Central memory CD8-positive, alpha-beta T cell (primary cell): ENCODE results near the gene PCDHA5.
"Not testable (repeated sequence)": the region's sequence is repeated elsewhere in the genome, so short reads cannot be mapped to it uniquely, and the experiment has no call there.

Source experiments
- ATAC-seq: fragments of 150-1000 bp; cut with Tn5 transposase; replicated peaks from 2 replicates; pipeline ENCODE4 v1.10.0; 2022; ENCODE audit warnings: mild to moderate bottlenecking, moderate FRiP score, moderate number of reproducible peaks; ENCODE audit not compliant: poor library complexity, severe bottlenecking; ENCODE audit errors: extremely low read depth
- DNase-seq, 2 donors: peaks; one replicate each; pipeline ENCODE4 v3.0.0; 2021; ENCODE audit warnings: low spot score in 2 of 2
- H3K27ac Mint-ChIP-seq: one replicate; pipeline ENCODE4 v1.8.0; 2022; ENCODE audit warnings: low read depth, mild to moderate bottlenecking, moderate library complexity, mixed read lengths
- H3K27me3 Mint-ChIP-seq: one replicate; pipeline ENCODE4 v1.8.0; 2022; ENCODE audit warnings: mixed read lengths
- H3K36me3 Mint-ChIP-seq: one replicate; pipeline ENCODE4 v1.8.0; 2022; ENCODE audit warnings: mild to moderate bottlenecking, moderate library complexity, mixed read lengths; ENCODE audit not compliant: insufficient read depth
- H3K4me1 Mint-ChIP-seq: one replicate; pipeline ENCODE4 v1.8.0; 2022; ENCODE audit warnings: mixed read lengths
- H3K4me3 Mint-ChIP-seq: one replicate; pipeline ENCODE4 v1.8.0; 2022; ENCODE audit warnings: mild to moderate bottlenecking, moderate library complexity, mixed read lengths
- H3K9me3 Mint-ChIP-seq: one replicate; pipeline ENCODE4 v1.8.0; 2022; ENCODE audit warnings: mixed read lengths

PCDHA5 gene

DNA sequence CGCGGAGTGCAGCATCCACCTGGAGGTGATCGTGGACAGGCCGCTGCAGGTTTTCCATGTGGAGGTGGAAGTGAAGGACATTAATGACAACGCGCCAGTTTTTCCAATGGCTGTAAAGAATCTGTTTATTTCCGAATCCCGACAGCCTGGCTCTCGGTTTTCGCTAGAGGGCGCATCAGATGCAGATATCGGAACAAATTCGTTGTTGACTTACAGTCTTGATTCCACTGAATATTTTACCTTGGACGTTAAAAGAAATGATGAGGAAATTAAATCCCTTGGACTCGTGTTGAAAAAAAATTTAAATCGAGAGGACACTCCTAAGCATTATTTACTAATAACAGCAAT lies 19.9 kb upstream of the PCDHA5 start:
- H3K9me3 Mint-ChIP-seq, result no peaks in the 10 kb centered on the region
- H3K4me3 Mint-ChIP-seq, result no peak overlapping the region
- ATAC-seq (no peak), DNase-seq (no peak)
- no peaks in the 10 kb centered on the region for H3K36me3 Mint-ChIP-seq
- no peak overlapping the region for H3K27ac Mint-ChIP-seq
- H3K27me3 Mint-ChIP-seq, result peaks cover 31% of the 10 kb centered on the region
- no peaks in the 10 kb centered on the region for H3K4me1 Mint-ChIP-seq

DNA sequence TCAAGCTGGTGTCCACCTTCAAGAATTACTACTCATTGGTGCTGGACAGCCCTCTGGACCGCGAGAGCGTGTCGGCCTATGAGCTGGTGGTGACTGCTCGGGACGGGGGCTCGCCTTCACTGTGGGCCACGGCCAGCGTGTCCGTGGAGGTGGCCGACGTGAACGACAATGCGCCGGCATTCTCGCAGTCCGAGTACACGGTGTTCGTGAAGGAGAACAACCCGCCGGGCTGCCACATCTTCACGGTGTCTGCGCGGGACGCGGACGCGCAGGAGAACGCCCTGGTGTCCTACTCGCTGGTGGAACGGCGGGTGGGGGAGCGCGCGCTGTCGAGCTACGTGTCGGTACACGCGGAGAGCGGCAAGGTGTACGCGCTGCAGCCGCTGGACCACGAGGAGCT lies 19.0 kb upstream of the PCDHA5 start:
- not testable (repeated sequence) for DNase-seq, H3K4me1 Mint-ChIP-seq, H3K4me3 Mint-ChIP-seq, H3K9me3 Mint-ChIP-seq, ATAC-seq, H3K36me3 Mint-ChIP-seq, H3K27ac Mint-ChIP-seq
- peaks cover 35% of the 10 kb centered on the region for H3K27me3 Mint-ChIP-seq

DNA sequence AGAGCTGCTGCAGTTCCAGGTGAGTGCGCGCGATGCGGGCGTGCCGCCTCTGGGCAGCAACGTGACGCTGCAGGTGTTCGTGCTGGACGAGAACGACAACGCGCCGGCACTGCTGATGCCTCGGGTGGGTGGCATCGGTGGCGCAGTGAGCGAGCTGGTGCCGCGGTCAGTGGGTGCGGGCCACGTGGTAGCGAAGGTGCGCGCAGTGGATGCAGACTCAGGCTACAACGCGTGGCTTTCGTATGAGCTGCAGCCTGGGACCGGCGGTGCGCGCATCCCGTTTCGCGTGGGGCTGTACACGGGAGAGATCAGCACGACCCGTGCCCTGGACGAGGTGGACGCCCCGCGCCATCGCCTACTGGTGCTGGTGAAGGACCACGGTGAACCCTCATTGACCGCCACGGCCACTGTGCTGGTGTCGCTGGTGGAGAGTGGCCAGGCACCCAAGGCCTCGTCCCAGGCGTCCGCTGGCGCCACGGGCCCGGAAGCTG lies 18.6 kb upstream of the PCDHA5 start:
- H3K4me3 Mint-ChIP-seq, result no peak overlapping the region
- peaks cover 35% of the 10 kb centered on the region for H3K27me3 Mint-ChIP-seq
- H3K9me3 Mint-ChIP-seq, result no peaks in the 10 kb centered on the region
- H3K36me3 Mint-ChIP-seq, result no peaks in the 10 kb centered on the region
- H3K27ac Mint-ChIP-seq, result no peak overlapping the region
- DNase-seq (no peak), ATAC-seq (no peak)
- no peaks in the 10 kb centered on the region for H3K4me1 Mint-ChIP-seq

DNA sequence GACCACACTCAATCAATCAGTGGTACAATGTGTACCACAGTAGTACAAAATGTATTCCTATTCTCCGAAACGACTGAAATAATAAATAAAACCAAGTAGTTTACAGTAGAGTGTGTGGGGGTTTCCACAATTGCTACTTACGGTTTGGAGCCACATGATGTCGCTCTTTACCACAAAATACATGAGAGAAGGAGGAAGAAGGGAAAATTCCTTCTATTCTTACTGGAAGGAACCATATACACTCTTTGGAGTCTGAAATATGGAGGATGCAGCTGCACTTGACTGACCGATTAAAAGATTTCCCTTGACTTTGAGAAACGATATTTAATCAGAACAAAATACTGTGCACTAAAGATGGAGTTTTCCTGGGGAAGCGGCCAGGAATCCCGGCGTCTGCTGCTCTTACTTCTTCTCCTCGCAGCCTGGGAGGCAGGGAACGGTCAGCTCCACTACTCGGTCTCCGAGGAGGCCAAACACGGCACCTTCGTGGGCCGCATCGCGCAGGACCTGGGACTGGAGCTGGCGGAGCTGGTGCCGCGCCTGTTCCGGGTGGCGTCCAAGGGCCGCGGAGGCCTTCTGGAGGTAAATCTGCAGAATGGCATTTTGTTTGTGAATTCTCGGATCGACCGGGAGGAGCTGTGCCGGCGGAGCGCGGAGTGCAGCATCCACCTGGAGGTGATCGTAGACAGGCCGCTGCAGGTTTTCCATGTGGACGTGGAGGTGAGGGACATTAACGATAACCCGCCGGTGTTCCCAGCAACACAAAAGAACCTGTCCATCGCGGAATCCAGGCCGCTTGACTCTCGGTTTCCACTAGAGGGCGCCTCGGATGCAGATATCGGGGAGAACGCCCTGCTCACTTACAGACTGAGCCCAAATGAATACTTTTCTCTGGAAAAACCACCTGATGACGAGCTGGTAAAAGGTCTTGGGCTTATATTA lies 14.3 kb upstream of the PCDHA5 start, which contains the start of gene PCDHA4:
Gene PCDHA4 (plus strand): TSS at position 235 of the 942 bp plus-strand sequence.
- Mint-ChIP-seq H3K36me3 (no peaks in the 10 kb centered on the region), H3K4me3 (no peak within 1 kb of the TSS), H3K4me1 (no peaks in the 10 kb centered on the region), H3K27me3 (peaks cover 34% of the 10 kb centered on the region), H3K9me3 (no peaks in the 10 kb centered on the region), H3K27ac (no peak within 1 kb of the TSS)
- DNase-seq (no peak), ATAC-seq (no peak)

DNA sequence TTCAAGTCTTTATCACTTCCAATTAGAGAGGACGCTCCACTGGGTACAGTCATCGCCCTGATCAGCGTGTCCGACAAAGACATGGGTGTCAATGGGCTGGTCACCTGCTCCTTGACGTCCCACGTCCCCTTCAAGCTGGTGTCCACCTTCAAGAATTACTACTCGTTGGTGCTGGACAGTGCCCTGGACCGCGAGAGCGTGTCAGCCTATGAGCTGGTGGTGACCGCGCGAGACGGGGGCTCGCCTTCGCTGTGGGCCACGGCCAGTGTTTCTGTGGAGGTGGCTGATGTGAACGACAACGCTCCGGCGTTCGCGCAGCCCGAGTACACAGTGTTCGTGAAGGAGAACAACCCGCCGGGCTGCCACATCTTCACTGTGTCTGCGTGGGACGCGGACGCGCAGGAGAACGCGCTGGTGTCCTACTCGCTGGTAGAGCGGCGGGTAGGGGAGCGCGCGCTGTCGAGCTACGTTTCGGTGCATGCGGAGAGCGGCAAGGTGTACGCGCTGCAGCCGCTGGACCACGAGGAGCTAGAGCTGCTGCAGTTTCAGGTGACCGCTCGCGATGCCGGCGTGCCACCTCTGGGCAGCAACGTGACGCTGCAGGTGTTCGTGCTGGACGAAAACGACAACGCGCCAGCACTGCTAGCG lies 13.0 kb upstream of the PCDHA5 start:
- peaks cover 34% of the 10 kb centered on the region for H3K27me3 Mint-ChIP-seq
- not testable (repeated sequence) for ATAC-seq

DNA sequence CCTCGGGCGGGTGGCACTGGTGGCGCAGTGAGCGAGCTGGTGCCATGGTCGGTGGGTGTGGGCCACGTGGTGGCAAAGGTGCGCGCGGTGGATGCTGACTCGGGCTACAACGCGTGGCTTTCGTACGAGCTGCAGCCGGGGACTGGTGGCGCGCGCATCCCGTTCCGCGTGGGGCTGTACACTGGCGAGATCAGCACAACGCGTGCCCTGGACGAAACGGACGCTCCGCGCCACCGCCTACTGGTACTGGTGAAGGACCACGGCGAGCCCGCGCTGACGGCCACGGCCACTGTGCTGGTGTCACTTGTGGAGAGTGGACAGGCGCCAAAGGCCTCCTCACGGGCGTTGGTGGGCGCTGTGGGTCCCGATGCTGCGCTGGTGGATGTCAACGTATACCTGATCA lies 12.5 kb upstream of the PCDHA5 start:
- no peaks in the 10 kb centered on the region for H3K9me3 Mint-ChIP-seq
- H3K36me3 Mint-ChIP-seq, result no peaks in the 10 kb centered on the region
- DNase-seq, result no peak
- no peaks in the 10 kb centered on the region for H3K4me1 Mint-ChIP-seq
- no peak overlapping the region for H3K27ac Mint-ChIP-seq
- H3K27me3 Mint-ChIP-seq, result peaks cover 34% of the 10 kb centered on the region
- no peak for ATAC-seq
- H3K4me3 Mint-ChIP-seq, result no peak overlapping the region

More for the DNA sequence above, 13.0 kb upstream of the PCDHA5 start:
- H3K4me1 Mint-ChIP-seq, H3K36me3 Mint-ChIP-seq, H3K27ac Mint-ChIP-seq, H3K4me3 Mint-ChIP-seq, DNase-seq, H3K9me3 Mint-ChIP-seq: not testable (repeated sequence)

DNA sequence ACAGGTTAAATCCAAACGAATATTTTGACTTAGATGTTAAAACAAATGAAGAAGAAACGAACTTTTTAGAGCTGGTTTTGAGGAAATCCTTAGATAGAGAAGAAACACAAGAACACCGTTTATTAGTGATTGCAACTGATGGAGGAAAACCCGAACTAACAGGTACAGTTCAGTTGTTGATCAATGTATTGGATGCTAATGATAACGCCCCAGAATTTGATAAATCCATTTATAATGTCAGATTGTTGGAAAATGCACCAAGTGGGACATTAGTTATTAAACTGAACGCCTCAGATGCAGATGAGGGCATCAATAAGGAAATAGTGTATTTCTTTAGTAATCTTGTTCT lies 842 bp downstream of the PCDHA5 start:
- DNase-seq (no peak), ATAC-seq (no peak)
- H3K4me1 Mint-ChIP-seq, result no peaks in the 10 kb centered on the region
- no peak overlapping the region for H3K4me3 Mint-ChIP-seq
- H3K27me3 Mint-ChIP-seq, result peaks cover 15% of the 10 kb centered on the region
- H3K36me3 Mint-ChIP-seq, result no peaks in the 10 kb centered on the region
- H3K9me3 Mint-ChIP-seq, result no peaks in the 10 kb centered on the region
- H3K27ac Mint-ChIP-seq, result no peak overlapping the region

DNA sequence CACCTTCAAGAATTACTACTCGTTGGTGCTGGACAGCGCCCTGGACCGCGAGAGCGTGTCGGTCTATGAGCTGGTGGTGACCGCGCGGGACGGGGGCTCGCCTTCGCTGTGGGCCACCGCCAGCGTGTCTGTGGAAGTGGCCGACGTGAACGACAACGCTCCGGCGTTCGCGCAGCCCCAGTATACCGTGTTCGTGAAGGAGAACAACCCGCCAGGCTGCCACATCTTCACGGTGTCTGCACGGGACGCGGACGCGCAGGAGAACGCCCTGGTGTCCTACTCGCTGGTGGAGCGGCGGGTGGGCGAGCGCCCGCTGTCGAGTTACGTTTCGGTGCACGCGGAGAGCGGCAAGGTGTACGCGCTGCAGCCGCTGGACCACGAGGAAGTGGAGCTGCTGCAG lies 1.6 kb downstream of the PCDHA5 start:
- ATAC-seq, H3K9me3 Mint-ChIP-seq, H3K4me1 Mint-ChIP-seq, H3K4me3 Mint-ChIP-seq, H3K27ac Mint-ChIP-seq, H3K36me3 Mint-ChIP-seq, DNase-seq: not testable (repeated sequence)
- peaks cover 22% of the 10 kb centered on the region for H3K27me3 Mint-ChIP-seq

DNA sequence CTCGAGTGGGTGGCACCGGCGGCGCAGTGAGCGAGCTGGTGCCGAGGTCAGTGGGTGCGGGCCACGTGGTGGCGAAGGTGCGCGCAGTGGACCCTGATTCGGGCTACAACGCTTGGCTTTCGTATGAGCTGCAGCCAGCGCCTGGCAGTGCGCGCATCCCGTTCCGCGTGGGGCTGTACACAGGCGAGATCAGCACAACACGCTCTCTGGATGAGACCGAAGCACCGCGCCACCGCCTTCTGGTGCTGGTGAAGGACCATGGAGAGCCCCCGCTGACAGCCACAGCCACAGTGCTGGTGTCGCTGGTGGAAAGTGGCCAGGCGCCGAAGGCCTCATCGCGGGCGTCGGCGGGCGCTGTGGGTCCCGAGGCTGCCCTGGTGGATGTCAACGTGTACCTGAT lies 2.1 kb downstream of the PCDHA5 start:
- no peak for ATAC-seq

DNA sequence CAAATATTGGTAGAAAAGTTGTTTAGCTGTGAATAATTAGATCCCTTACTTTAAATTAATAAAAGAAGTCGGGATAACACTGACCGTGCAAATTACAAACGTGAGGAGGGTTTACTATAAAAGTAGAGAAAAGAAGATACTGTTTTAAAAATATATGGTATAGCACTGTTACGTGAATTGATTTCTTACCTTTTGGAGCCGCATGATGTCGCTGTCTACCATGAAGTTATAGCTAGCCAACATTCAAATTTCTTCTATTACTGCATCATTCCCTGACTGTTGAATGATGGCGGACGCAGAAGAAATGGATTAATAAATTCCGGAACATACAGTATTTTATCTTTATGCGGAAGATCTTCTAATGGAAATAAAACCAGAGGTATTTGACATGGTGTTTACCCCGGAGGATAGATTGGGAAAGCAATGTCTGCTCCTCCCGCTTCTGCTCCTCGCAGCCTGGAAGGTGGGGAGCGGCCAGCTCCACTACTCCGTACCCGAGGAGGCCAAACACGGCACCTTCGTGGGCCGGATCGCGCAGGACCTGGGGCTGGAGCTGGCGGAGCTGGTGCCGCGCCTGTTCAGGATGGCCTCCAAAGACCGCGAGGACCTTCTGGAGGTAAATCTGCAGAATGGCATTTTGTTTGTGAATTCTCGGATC lies 6.4 kb downstream of the PCDHA5 start, which contains the start of gene PCDHA6:
Gene PCDHA6 (plus strand): TSS at position 257 of the 658 bp plus-strand sequence. CDS start 132 bp downstream, at position 389.
- Mint-ChIP-seq H3K27ac (no peak within 1 kb of the TSS), H3K9me3 (no peaks in the 10 kb centered on the region), H3K4me1 (no peaks in the 10 kb centered on the region), H3K27me3 (peaks cover 44% of the 10 kb centered on the region), H3K4me3 (no peak within 1 kb of the TSS), H3K36me3 (no peaks in the 10 kb centered on the region)
- DNase-seq (no peak), ATAC-seq (no peak)

More for the DNA sequence above, 2.1 kb downstream of the PCDHA5 start:
- Mint-ChIP-seq H3K27me3 (peaks cover 25% of the 10 kb centered on the region), H3K4me3 (no peak overlapping the region), H3K27ac (no peak overlapping the region), H3K9me3 (no peaks in the 10 kb centered on the region), H3K4me1 (no peaks in the 10 kb centered on the region), H3K36me3 (no peaks in the 10 kb centered on the region)
- DNase-seq, result no peak

DNA sequence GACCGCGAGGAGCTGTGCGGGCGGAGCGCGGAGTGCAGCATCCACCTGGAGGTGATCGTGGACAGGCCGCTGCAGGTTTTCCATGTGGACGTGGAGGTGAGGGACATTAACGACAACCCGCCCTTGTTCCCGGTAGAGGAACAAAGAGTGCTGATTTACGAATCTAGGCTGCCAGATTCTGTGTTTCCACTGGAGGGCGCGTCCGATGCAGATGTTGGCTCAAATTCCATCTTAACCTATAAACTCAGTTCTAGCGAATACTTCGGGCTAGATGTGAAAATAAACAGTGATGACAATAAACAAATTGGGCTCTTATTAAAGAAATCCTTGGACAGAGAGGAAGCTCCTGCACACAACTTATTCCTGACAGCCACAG lies 6.9 kb downstream of the PCDHA5 start:
- H3K9me3 Mint-ChIP-seq, result no peaks in the 10 kb centered on the region

DNA sequence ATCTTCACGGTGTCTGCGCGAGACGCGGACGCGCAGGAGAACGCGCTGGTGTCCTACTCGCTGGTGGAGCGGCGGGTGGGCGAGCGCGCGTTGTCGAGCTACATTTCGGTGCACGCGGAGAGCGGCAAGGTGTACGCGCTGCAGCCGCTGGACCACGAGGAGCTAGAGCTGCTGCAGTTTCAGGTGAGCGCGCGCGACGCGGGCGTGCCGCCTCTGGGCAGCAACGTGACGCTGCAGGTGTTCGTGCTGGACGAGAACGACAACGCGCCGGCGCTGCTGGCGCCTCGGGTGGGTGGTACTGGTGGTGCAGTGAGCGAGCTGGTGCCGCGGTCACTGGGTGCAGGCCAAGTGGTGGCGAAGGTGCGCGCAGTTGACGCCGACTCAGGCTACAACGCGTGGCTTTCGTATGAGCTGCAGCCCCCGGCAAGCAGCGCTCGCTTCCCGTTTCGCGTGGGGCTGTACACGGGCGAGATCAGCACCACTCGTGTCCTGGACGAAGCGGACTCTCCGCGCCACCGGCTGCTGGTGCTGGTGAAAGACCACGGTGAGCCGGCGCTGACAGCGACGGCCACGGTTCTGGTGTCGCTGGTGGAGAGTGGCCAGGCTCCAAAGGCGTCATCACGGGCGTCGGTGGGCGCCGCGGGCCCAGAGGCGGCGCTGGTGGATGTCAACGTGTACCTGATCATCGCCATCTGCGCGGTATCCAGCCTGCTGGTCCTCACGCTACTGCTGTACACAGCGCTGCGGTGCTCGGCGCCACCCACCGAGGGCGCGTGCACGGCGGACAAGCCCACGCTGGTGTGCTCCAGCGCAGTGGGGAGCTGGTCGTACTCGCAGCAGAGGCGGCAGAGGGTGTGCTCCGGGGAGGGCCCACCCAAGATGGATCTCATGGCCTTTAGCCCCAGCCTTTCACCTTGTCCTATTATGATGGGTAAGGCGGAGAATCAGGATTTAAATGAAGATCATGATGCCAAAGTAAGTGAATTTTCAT lies 8.4 kb downstream of the PCDHA5 start:
- not testable (repeated sequence) for H3K4me1 Mint-ChIP-seq, H3K4me3 Mint-ChIP-seq, ATAC-seq, H3K9me3 Mint-ChIP-seq, H3K27ac Mint-ChIP-seq, H3K36me3 Mint-ChIP-seq, DNase-seq
- peaks cover 50% of the 10 kb centered on the region for H3K27me3 Mint-ChIP-seq

More for the DNA sequence above, 6.9 kb downstream of the PCDHA5 start:
- Mint-ChIP-seq H3K27ac (no peak overlapping the region), H3K36me3 (no peaks in the 10 kb centered on the region), H3K27me3 (peaks cover 49% of the 10 kb centered on the region), H3K4me1 (no peaks in the 10 kb centered on the region), H3K4me3 (no peak overlapping the region)
- ATAC-seq (no peak), DNase-seq (no peak)
